UCSD-AML1 (cell line): ENCODE results near the gene CASQ2.

Experiments
- DNase-seq: peaks from one replicate; lab custom pipeline; 2025; ENCODE audit not compliant: unreplicated experiment; lab: John Stamatoyannopoulos, UW

Gene CASQ2

GRCh38 chr1:115732316-115732715 lies 36.2 kb downstream of the CASQ2 start:
- no peak for DNase-seq

GRCh38 chr1:115729756-115730155 lies 38.8 kb downstream of the CASQ2 start:
- no peak for DNase-seq

- DNase-seq = no peak
These were observed 40.2 kb downstream of the CASQ2 start for GRCh38 chr1:115728341-115728740.

GRCh38 chr1:115727706-115728249 lies 40.7 kb downstream of the CASQ2 start:
- peak; percentile 54 for DNase-seq

- DNase-seq = no peak
These were observed 41.9 kb downstream of the CASQ2 start for GRCh38 chr1:115726570-115726969.

GRCh38 chr1:115726161-115726560 lies 42.4 kb downstream of the CASQ2 start:
- no peak for DNase-seq

- no peak for DNase-seq
These were observed 42.9 kb downstream of the CASQ2 start for GRCh38 chr1:115725600-115725999.

GRCh38 chr1:115723756-115724155 lies 44.8 kb downstream of the CASQ2 start:
- DNase-seq = no peak

GRCh38 chr1:115722221-115722620 lies 46.3 kb downstream of the CASQ2 start:
- no peak for DNase-seq

- no peak for DNase-seq
These were observed 49.2 kb downstream of the CASQ2 start for GRCh38 chr1:115719285-115719684.

GRCh38 chr1:115718011-115718754 lies 50.3 kb downstream of the CASQ2 start:
- DNase-seq = no peak

- DNase-seq = peak; percentile 32
These were observed 51.0 kb downstream of the CASQ2 start for GRCh38 chr1:115717541-115717940.

- no peak for DNase-seq
These were observed 53.9 kb downstream of the CASQ2 start for GRCh38 chr1:115714572-115715141.

- DNase-seq = no peak
These were observed 54.6 kb downstream of the CASQ2 start for GRCh38 chr1:115713906-115714305.

- DNase-seq = no peak
These were observed 55.5 kb downstream of the CASQ2 start for GRCh38 chr1:115712911-115713609.

GRCh38 chr1:115710859-115711624 lies 57.5 kb downstream of the CASQ2 start:
- no peak for DNase-seq

- DNase-seq = no peak
These were observed 61.7 kb downstream of the CASQ2 start for GRCh38 chr1:115706587-115707425.

GRCh38 chr1:115705963-115706362 lies 62.6 kb downstream of the CASQ2 start:
- DNase-seq = no peak

- no peak for DNase-seq
These were observed 63.2 kb downstream of the CASQ2 start for GRCh38 chr1:115705085-115705951.
